Calu3 (cell line): ENCODE measurements around the gene GLI3. TPM values are rescaled to one million over a fixed set of nuclear protein-coding genes. Genes with fewer than 3 reads are reported as not detected.

Experiments used
- BruUV-seq: library from RNA; stranded (reverse); fragments of 400-500 nt; replicated peaks from 2 replicates; lab custom pipeline; 2021; lab: Mats Ljungman, UMichigan
- CTCF ChIA-PET: fragments of 300-600 bp; sonication (Branson Sonifier 250); formaldehyde crosslinking; loops from one replicate; lab custom pipeline; 2022; ENCODE audit warnings: antibody characterized with exemption; lab: Charles Lee
- DNase-seq: peaks from one replicate; pipeline ENCODE4 v3.0.0; 2022
- H3K27ac Mint-ChIP-seq: one replicate; pipeline ENCODE4 v1.8.0; 2022; ENCODE audit warnings: mixed read lengths; ENCODE audit not compliant: unreplicated experiment
- H3K27me3 Mint-ChIP-seq: one replicate; pipeline ENCODE4 v1.8.0; 2022; ENCODE audit warnings: mixed read lengths; ENCODE audit not compliant: unreplicated experiment
- H3K36me3 Mint-ChIP-seq: one replicate; pipeline ENCODE4 v1.8.0; 2022; ENCODE audit warnings: mild to moderate bottlenecking, moderate library complexity, mixed read lengths; ENCODE audit not compliant: insufficient read depth, unreplicated experiment
- H3K4me1 Mint-ChIP-seq: one replicate; pipeline ENCODE4 v1.8.0; 2022; ENCODE audit warnings: mild to moderate bottlenecking, low read depth, mixed read lengths; ENCODE audit not compliant: unreplicated experiment
- H3K4me3 Mint-ChIP-seq: one replicate; pipeline ENCODE4 v1.8.0; 2022; ENCODE audit warnings: mild to moderate bottlenecking, low read depth, moderate library complexity, mixed read lengths; ENCODE audit not compliant: unreplicated experiment
- H3K9me3 Mint-ChIP-seq: one replicate; pipeline ENCODE4 v1.8.0; 2022; ENCODE audit warnings: low read depth, mixed read lengths; ENCODE audit not compliant: unreplicated experiment
- intact Hi-C: fragments of 100-400 bp; cut with micrococcal nuclease; formaldehyde crosslinking; loops from one replicate; pipeline ENCODE4 v1.10.0; 2022; ENCODE audit not compliant: unreplicated experiment
- total RNA-seq: library from RNA; stranded (reverse); gene quantifications from 2 replicates; pipeline ENCODE4 v1.2.3, GENCODE V29; 2022
- TF ChIP-seq, protein P1 (sequence below): fragments of 200-600 bp; IDR thresholded peaks from one replicate; pipeline ENCODE4 v1.8.0; 2022; ENCODE audit warnings: antibody characterized with exemption; ENCODE audit not compliant: unreplicated experiment

Gene GLI3
- total RNA-seq, 1 experiment from 2014 or later: not detected

- intact Hi-C loops: no loop called here
- DNase-seq: no peak
- no peak overlapping the region for H3K27ac Mint-ChIP-seq
- no peak overlapping the region for H3K4me3 Mint-ChIP-seq
- peaks cover 35% of the 10 kb centered on the region for H3K27me3 Mint-ChIP-seq
- no peaks in the 10 kb centered on the region for H3K9me3 Mint-ChIP-seq
- no peaks in the 10 kb centered on the region for H3K36me3 Mint-ChIP-seq
- CTCF ChIA-PET: no interaction called here
- BruUV-seq: no TSS peak
- no peaks in the 10 kb centered on the region for H3K4me1 Mint-ChIP-seq
- TF ChIP-seq, protein P1, sequence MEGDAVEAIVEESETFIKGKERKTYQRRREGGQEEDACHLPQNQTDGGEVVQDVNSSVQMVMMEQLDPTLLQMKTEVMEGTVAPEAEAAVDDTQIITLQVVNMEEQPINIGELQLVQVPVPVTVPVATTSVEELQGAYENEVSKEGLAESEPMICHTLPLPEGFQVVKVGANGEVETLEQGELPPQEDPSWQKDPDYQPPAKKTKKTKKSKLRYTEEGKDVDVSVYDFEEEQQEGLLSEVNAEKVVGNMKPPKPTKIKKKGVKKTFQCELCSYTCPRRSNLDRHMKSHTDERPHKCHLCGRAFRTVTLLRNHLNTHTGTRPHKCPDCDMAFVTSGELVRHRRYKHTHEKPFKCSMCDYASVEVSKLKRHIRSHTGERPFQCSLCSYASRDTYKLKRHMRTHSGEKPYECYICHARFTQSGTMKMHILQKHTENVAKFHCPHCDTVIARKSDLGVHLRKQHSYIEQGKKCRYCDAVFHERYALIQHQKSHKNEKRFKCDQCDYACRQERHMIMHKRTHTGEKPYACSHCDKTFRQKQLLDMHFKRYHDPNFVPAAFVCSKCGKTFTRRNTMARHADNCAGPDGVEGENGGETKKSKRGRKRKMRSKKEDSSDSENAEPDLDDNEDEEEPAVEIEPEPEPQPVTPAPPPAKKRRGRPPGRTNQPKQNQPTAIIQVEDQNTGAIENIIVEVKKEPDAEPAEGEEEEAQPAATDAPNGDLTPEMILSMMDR: no peak
These were observed 85.7 kb downstream of the GLI3 start for GRCh38 chr7:42151309-42151708.

- no peak overlapping the region for H3K27ac Mint-ChIP-seq
- peaks cover 39% of the 10 kb centered on the region for H3K27me3 Mint-ChIP-seq
- H3K36me3 Mint-ChIP-seq: no peaks in the 10 kb centered on the region
- no peak overlapping the region for H3K4me3 Mint-ChIP-seq
- peaks cover 10% of the 10 kb centered on the region for H3K9me3 Mint-ChIP-seq
- TF ChIP-seq, protein P1: no peak
- CTCF ChIA-PET: no interaction called here
- H3K4me1 Mint-ChIP-seq: no peaks in the 10 kb centered on the region
- no TSS peak for BruUV-seq
- DNase-seq: no peak
- intact Hi-C loops: no loop called here
These were observed 91.5 kb downstream of the GLI3 start for GRCh38 chr7:42145539-42145938.

GRCh38 chr7:42144604-42145003, 92.4 kb downstream of the GLI3 start:
- Mint-ChIP-seq H3K4me3 (no peak overlapping the region), H3K36me3 (no peaks in the 10 kb centered on the region), H3K27me3 (peaks cover 39% of the 10 kb centered on the region), H3K9me3 (peaks cover 16% of the 10 kb centered on the region), H3K27ac (no peak overlapping the region), H3K4me1 (no peaks in the 10 kb centered on the region)
- DNase-seq: no peak
- TF ChIP-seq, protein P1: no peak
- intact Hi-C loops: no loop called here
- CTCF ChIA-PET: no interaction called here
- BruUV-seq: no TSS peak

- TF ChIP-seq, protein P1: no peak
- DNase-seq: no peak
- Mint-ChIP-seq H3K4me1 (no peaks in the 10 kb centered on the region), H3K4me3 (no peak overlapping the region), H3K27me3 (peaks cover 38% of the 10 kb centered on the region), H3K9me3 (peaks cover 16% of the 10 kb centered on the region), H3K27ac (no peak overlapping the region), H3K36me3 (no peaks in the 10 kb centered on the region)
- no TSS peak for BruUV-seq
- CTCF ChIA-PET: no interaction called here
- intact Hi-C loops: no loop called here
These were observed 93.1 kb downstream of the GLI3 start for GRCh38 chr7:42143711-42144600.
